Right lobe of liver (tissue), 4 donors: ENCODE results near the gene FGD4.

Experiments
- CTCF ChIP-seq, 4 donors: fragments of 200-600 bp in 3 of 4; fragments of 450-650 bp in 1 of 4; IDR thresholded peaks; one replicate each; pipeline versions ENCODE4 v1.5.1 to v1.8.0; 2016 to 2022; ENCODE audit warnings: antibody characterized with exemption in 4 of 4, mild to moderate bottlenecking in 2 of 4
- POLR2A ChIP-seq: fragments of 450-650 bp; IDR thresholded peaks from one replicate; pipeline ENCODE4 v1.6.1; 2017; ENCODE audit warnings: antibody characterized with exemption, mild to moderate bottlenecking
- donor health status: DM: no; HTN: no; CAD: no.
- donor health status: DM: no; HTN: no; CAD: no.
- donor health status: DM: no; HTN: yes; CAD: no.

- TF ChIP-seq CTCF (IDR thresholded peaks at IDR 0.05) (no peak), POLR2A (no peak)
Measured at GRCh38 chr12:32435921-32436705, 36.8 kb downstream of the FGD4 start.
